Measurements from ENCODE around the gene SH3PXD2A. TPM values are rescaled to one million over a fixed set of nuclear protein-coding genes. Genes with fewer than 3 reads are reported as not detected.

SH3PXD2A gene
- total RNA-seq, 1 experiment from 2014 or later, result 6.8 TPM

GRCh38 chr10:103750836-103751235 is 104.5 kb downstream of the SH3PXD2A start:
- no peak for DNase-seq
- H3K36me3 ChIP-seq (replicated peaks; ENCODE audit: control insufficient read depth, insufficient read depth, low read length), result no peaks in the 10 kb centered on the region
- no peaks in the 10 kb centered on the region for H3K27me3 ChIP-seq (ENCODE audit: control insufficient read depth, insufficient read depth, low read length)
- no peak overlapping the region for H3K4me3 ChIP-seq (ENCODE audit: insufficient read depth, low read depth, low read length)

GRCh38 chr10:103749779-103750178 is 105.6 kb downstream of the SH3PXD2A start:
- no peaks in the 10 kb centered on the region for H3K36me3 ChIP-seq (replicated peaks; ENCODE audit: control insufficient read depth, insufficient read depth, low read length)
- no peak for DNase-seq
- no peaks in the 10 kb centered on the region for H3K27me3 ChIP-seq (ENCODE audit: control insufficient read depth, insufficient read depth, low read length)
- no peak overlapping the region for H3K4me3 ChIP-seq (ENCODE audit: insufficient read depth, low read depth, low read length)

GRCh38 chr10:103748020-103748419 is 107.4 kb downstream of the SH3PXD2A start:
- Histone ChIP-seq H3K36me3 (replicated peaks; ENCODE audit: control insufficient read depth, insufficient read depth, low read length) (no peaks in the 10 kb centered on the region), H3K27me3 (ENCODE audit: control insufficient read depth, insufficient read depth, low read length) (no peaks in the 10 kb centered on the region), H3K4me3 (ENCODE audit: insufficient read depth, low read depth, low read length) (no peak overlapping the region)
- no peak for DNase-seq

GRCh38 chr10:103747193-103747865 is 108.0 kb downstream of the SH3PXD2A start:
- Histone ChIP-seq H3K27me3 (ENCODE audit: control insufficient read depth, insufficient read depth, low read length) (no peaks in the 10 kb centered on the region), H3K36me3 (replicated peaks; ENCODE audit: control insufficient read depth, insufficient read depth, low read length) (no peaks in the 10 kb centered on the region), H3K4me3 (ENCODE audit: insufficient read depth, low read depth, low read length) (no peak overlapping the region)
- no peak for DNase-seq

GRCh38 chr10:103746598-103746997 is 108.8 kb downstream of the SH3PXD2A start:
- Histone ChIP-seq H3K36me3 (replicated peaks; ENCODE audit: control insufficient read depth, insufficient read depth, low read length) (no peaks in the 10 kb centered on the region), H3K4me3 (ENCODE audit: insufficient read depth, low read depth, low read length) (no peak overlapping the region), H3K27me3 (ENCODE audit: control insufficient read depth, insufficient read depth, low read length) (no peaks in the 10 kb centered on the region)
- no peak for DNase-seq

- Histone ChIP-seq H3K27me3 (ENCODE audit: control insufficient read depth, insufficient read depth, low read length) (no peaks in the 10 kb centered on the region), H3K36me3 (replicated peaks; ENCODE audit: control insufficient read depth, insufficient read depth, low read length) (no peaks in the 10 kb centered on the region), H3K4me3 (ENCODE audit: insufficient read depth, low read depth, low read length) (no peak overlapping the region)
- peak; percentile 62 for DNase-seq
Observed at GRCh38 chr10:103745341-103746247, 109.8 kb downstream of the SH3PXD2A start.

GRCh38 chr10:103742824-103743223 is 112.6 kb downstream of the SH3PXD2A start:
- no peak for DNase-seq
- no peak overlapping the region for H3K4me3 ChIP-seq (ENCODE audit: insufficient read depth, low read depth, low read length)
- no peaks in the 10 kb centered on the region for H3K36me3 ChIP-seq (replicated peaks; ENCODE audit: control insufficient read depth, insufficient read depth, low read length)
- H3K27me3 ChIP-seq (ENCODE audit: control insufficient read depth, insufficient read depth, low read length), result no peaks in the 10 kb centered on the region

GRCh38 chr10:103740611-103741010 is 114.8 kb downstream of the SH3PXD2A start:
- Histone ChIP-seq H3K4me3 (ENCODE audit: insufficient read depth, low read depth, low read length) (no peak overlapping the region), H3K27me3 (ENCODE audit: control insufficient read depth, insufficient read depth, low read length) (no peaks in the 10 kb centered on the region), H3K36me3 (replicated peaks; ENCODE audit: control insufficient read depth, insufficient read depth, low read length) (no peaks in the 10 kb centered on the region)
- DNase-seq, result no peak

- Histone ChIP-seq H3K4me3 (ENCODE audit: insufficient read depth, low read depth, low read length) (no peak overlapping the region), H3K36me3 (replicated peaks; ENCODE audit: control insufficient read depth, insufficient read depth, low read length) (no peaks in the 10 kb centered on the region), H3K27me3 (ENCODE audit: control insufficient read depth, insufficient read depth, low read length) (no peaks in the 10 kb centered on the region)
- DNase-seq, result peak; percentile 75
Observed at GRCh38 chr10:103739039-103739764, 116.2 kb downstream of the SH3PXD2A start.

- no peak overlapping the region for H3K4me3 ChIP-seq (ENCODE audit: insufficient read depth, low read depth, low read length)
- no peaks in the 10 kb centered on the region for H3K36me3 ChIP-seq (replicated peaks; ENCODE audit: control insufficient read depth, insufficient read depth, low read length)
- no peak for DNase-seq
- no peaks in the 10 kb centered on the region for H3K27me3 ChIP-seq (ENCODE audit: control insufficient read depth, insufficient read depth, low read length)
Observed at GRCh38 chr10:103737735-103738367, 117.5 kb downstream of the SH3PXD2A start.

GRCh38 chr10:103736763-103737162 is 118.6 kb downstream of the SH3PXD2A start:
- Histone ChIP-seq H3K36me3 (replicated peaks; ENCODE audit: control insufficient read depth, insufficient read depth, low read length) (no peaks in the 10 kb centered on the region), H3K4me3 (ENCODE audit: insufficient read depth, low read depth, low read length) (no peak overlapping the region), H3K27me3 (ENCODE audit: control insufficient read depth, insufficient read depth, low read length) (no peaks in the 10 kb centered on the region)
- peak; percentile 95 for DNase-seq

- Histone ChIP-seq H3K4me3 (ENCODE audit: insufficient read depth, low read depth, low read length) (no peak overlapping the region), H3K36me3 (replicated peaks; ENCODE audit: control insufficient read depth, insufficient read depth, low read length) (no peaks in the 10 kb centered on the region), H3K27me3 (ENCODE audit: control insufficient read depth, insufficient read depth, low read length) (no peaks in the 10 kb centered on the region)
- no peak for DNase-seq
Observed at GRCh38 chr10:103736044-103736443, 119.3 kb downstream of the SH3PXD2A start.

- DNase-seq, result no peak
- no peaks in the 10 kb centered on the region for H3K27me3 ChIP-seq (ENCODE audit: control insufficient read depth, insufficient read depth, low read length)
- no peak overlapping the region for H3K4me3 ChIP-seq (ENCODE audit: insufficient read depth, low read depth, low read length)
- H3K36me3 ChIP-seq (replicated peaks; ENCODE audit: control insufficient read depth, insufficient read depth, low read length), result no peaks in the 10 kb centered on the region
Observed at GRCh38 chr10:103734731-103735130, 120.6 kb downstream of the SH3PXD2A start.

- DNase-seq, result no peak
- no peaks in the 10 kb centered on the region for H3K36me3 ChIP-seq (replicated peaks; ENCODE audit: control insufficient read depth, insufficient read depth, low read length)
- no peak overlapping the region for H3K4me3 ChIP-seq (ENCODE audit: insufficient read depth, low read depth, low read length)
- H3K27me3 ChIP-seq (ENCODE audit: control insufficient read depth, insufficient read depth, low read length), result no peaks in the 10 kb centered on the region
Observed at GRCh38 chr10:103733045-103733419, 122.3 kb downstream of the SH3PXD2A start.
